ENCODE measurements around the gene RCAN3.

- TF ChIP-seq CTCF (IDR thresholded peaks at IDR 0.05): no peak
- no peak for TF ChIP-seq POLR2A (IDR thresholded peaks at IDR 0.05)
These were observed 11.1 kb downstream of the RCAN3 start for GRCh38 chr1:24513706-24514105.

Measured in uterus (tissue), 2 donors.